ENCODE data around the gene MAP1LC3A.
"Not testable (repeated sequence)": the region's sequence is repeated elsewhere in the genome, so short reads cannot be mapped to it uniquely, and the experiment has no call there.

MAP1LC3A gene

DNA sequence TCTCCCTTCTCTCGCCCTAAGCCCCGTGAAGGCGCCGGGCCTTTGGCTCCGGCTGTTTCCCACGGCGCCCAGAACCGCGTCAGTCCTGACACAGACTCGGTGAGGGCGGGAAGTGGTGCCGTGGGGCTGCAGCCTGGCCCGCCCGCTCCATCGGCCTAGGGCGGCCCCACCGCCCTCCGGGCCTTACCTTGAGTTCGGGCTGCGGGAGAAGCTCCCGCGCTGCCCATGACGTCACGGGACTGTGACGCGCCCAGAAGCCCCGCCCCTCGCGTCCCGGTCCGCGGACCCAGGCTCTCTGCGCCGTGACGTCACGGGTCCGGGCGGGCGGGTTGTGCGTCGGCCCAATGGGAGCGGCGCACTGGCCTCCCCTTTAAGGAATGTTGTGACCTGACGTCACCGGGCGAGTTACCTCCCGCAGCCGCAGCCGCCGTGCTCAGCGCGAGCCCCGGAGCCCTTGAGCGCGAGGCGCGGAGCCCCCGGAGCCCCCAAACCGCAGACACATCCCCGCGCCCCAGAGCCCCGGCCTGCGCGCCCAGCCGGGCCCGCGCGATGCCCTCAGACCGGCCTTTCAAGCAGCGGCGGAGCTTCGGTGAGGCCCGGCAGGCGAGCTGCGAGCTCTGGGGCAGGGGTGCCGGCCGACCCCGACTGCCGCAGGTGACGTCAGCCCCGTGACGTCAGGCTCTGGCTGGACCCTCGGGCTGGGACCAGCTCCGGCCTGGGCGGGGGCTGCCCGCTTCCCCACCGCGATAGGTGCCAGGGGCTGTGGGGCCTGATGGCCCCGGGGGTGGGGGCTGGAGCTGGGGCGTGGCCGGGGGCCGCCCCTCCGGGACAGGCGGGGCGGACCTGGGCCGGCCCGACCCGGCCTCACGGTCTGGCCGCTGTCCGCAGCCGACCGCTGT lies at the start of gene MAP1LC3A:
Gene MAP1LC3A, plus strand, starts transcription at position 399 of the 899 bp plus-strand sequence. Its CDS starts 151 bp downstream, at position 550.
- DNase-seq (ENCODE audit: low spot score), result peak; percentile 99

DNA sequence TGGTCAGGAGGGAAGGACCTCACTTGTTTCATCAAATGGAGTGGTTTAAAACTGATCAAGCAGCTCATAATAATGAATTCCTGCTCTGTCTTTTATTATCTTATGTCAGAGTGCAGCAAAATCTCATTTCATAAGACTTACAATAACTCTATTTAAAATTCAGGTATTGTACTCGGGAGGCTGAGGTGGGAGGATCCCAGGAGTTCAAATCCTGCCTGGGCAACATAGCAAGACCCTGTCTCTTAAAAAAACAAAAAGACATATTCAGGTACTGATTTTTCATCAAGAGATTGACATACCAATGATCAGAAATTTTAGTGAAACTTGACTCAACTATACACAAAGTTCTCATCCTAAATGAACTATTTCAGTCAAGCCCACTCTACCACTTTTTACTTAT lies 47.9 kb upstream of the MAP1LC3A start:
- DNase-seq (ENCODE audit: low spot score), result no peak

GRCh38 chr20:34511891-34512265 lies 46.6 kb upstream of the MAP1LC3A start:
- no peak for DNase-seq (ENCODE audit: low spot score)

GRCh38 chr20:34512266-34512954 lies 46.1 kb upstream of the MAP1LC3A start:
- no peak for DNase-seq (ENCODE audit: low spot score)

DNA sequence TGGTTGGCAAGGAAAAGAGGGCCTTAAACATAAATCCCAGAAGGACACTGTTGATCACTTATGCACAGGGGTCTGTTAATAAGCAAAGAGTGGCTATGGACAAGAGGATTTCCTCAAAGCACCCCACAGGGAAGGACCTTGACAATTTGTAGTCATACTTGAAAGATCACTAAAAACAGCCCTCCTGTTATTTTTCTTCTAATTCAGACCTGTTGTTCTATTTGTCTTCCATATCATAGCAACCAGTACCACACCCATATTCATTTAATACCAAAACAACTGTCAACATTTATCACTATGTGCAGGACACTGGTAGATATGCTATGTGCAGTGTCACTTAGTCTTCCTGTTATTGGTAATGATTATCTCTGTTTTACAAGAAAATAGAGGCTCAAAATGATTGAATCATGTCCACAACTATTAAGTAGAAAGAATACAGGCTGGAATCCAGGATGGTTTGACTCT lies 45.5 kb upstream of the MAP1LC3A start:
- no peak for DNase-seq (ENCODE audit: low spot score)

DNA sequence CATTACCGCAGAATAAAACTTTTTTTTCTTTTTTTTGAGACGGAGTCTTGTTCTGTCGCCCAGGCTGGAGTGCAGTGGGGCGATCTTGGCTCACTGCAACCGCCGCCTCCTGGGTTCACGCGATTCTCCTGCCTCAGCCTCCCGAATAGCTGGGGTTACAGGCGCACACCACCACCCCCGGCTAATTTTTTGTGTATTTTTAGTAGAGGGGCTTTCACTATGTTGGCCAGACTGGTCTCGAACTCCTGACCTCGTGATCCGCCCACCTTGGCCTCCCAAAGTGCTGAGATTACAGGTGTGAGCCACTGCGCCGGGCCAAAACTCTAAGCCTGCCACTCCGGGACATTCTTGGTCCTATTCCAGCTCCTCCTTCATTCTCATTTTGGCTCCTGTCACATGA lies 44.5 kb upstream of the MAP1LC3A start:
- DNase-seq (ENCODE audit: low spot score), result not testable (repeated sequence)

GRCh38 chr20:34514897-34515483 lies 43.5 kb upstream of the MAP1LC3A start:
- DNase-seq (ENCODE audit: low spot score), result no peak

DNA sequence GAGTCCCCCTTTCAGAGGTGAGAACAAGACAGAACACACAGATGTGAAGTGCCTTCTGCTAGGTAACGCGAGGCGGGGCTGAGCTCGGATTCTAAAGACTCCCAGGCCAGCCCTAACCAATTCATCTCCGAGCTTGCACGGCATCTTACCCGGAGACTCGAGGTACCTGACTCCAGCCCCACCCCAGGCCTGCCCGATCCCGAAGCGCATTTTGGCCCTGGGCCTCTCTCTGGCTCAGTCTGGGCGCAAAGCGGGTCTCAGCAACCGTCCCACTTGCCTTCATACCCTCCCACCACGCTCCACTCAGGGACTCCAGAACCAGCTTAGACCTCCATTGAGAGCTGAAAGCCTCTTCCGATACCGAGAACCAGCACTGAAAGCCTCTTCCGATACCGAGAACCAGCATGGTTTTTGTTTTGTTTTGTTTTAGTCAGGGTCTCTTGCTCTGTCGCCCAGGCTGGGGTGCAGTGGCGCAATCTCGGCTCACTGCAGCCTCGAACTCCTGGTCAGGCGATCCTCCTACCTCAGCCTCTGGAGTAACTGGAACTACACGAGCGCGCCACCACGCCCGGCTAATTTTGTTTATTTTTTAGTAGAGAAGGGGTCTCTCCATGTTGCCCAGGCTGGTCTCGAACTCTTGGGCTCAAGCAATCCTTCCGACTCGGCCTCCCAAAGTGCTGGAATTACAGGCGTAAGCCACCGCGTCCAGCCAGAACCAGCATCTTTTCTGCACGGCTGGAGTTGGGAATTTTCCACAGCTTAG lies 42.9 kb upstream of the MAP1LC3A start:
- peak; percentile 33 for DNase-seq (ENCODE audit: low spot score)

GRCh38 chr20:34516247-34517113 lies 42.0 kb upstream of the MAP1LC3A start, which contains the start of gene DYNLRB1:
TSS of gene DYNLRB1 (plus strand) at chr20:34516422. CDS start at chr20:34516459, 37 bp downstream.
- peak; percentile 96 for DNase-seq (ENCODE audit: low spot score)

GRCh38 chr20:34517114-34517505 lies 41.4 kb upstream of the MAP1LC3A start:
- DNase-seq (ENCODE audit: low spot score), result no peak

DNA sequence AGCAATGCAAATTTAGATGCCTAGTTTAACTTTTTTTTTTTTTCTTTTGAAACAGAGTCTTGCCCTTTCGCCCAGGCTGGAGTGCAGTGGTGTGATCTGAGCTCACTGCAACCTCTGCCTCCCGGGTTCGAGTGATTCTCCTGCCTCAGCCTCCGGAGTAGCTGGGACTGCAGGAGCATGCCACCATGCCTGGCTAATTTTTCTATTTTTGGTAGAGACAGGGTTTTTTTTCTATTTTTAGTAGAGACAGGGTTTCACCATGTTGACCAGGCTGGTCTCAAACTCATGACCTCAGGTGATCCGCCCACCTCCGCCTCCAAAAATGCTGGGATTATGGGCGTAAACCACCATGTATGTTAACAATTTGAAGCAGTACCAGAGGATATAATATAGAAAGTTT lies 39.7 kb upstream of the MAP1LC3A start:
- not testable (repeated sequence) for DNase-seq (ENCODE audit: low spot score)

GRCh38 chr20:34519841-34520240 lies 38.7 kb upstream of the MAP1LC3A start:
- not testable (repeated sequence) for DNase-seq (ENCODE audit: low spot score)

- peak; percentile 47 for DNase-seq (ENCODE audit: low spot score)
These were observed 35.3 kb upstream of the MAP1LC3A start for GRCh38 chr20:34522969-34523871.

DNA sequence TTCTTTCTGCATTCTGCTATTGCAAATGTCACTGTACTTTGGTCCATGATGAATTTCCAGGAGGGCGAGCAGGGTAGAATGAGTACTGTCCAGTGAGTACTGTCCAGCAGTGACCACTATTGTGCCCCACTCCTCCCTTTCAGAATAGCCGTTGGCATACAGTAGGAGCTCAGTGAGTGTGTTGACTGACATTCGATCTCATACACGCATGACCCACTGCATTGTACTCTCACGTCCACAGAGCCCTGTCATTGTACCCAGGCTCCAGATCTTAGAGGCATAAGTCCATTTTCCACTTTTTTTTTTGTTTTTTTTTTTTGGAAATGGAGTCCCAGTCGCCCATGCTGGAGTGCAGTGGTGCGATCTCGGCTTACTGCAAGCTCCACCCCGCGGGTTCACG lies 34.1 kb upstream of the MAP1LC3A start:
- DNase-seq (ENCODE audit: low spot score), result no peak

DNA sequence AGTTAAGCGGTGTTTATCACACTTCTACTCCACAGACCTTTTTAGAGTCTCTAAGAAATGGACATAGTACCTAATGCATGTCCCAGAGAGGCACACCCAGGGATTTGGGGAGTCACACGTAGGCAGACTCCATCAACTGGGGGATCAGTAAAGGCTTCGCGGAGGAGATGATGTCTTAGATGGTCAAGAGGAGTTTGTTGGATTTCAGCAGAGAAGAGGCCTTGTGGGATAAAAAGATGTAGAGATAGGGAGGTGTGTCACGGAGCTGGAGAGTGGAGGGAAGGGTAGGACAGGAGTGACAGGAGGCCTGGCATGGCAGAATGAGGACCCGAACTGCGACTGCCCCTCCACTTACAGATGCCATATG lies 33.2 kb upstream of the MAP1LC3A start:
- no peak for DNase-seq (ENCODE audit: low spot score)

DNA sequence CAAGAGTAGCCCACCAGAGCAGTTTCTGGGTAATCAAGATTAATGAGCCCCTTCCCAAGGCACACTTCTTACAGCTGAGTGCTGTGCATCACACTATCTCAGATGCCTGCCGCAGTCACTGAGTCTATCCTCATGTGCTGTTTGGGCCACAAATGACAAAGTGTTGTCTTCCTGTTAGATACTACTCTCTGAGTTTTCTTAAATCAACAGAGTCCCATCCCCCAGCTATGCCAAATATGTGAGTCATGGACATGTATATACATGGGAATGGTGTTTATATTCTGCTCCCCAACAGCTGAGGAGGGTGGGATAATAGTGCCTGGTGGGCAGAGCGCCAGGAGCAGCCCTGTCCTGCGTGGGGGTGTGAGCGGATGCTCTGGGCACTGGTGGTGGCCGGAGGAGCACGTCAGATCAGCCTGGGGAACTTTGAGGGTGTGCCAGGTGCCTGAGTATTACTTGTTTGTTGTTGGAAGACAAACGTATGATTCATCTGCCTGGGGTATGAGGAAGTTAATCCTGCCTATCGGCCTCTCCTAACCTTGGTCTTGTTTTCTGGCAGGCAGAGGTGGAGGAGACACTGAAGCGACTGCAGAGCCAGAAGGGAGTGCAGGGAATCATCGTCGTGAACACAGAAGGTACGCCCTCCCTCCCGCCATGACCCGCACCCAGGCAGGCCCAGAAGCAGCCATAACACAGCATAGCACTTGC lies 32.7 kb upstream of the MAP1LC3A start:
- peak; percentile 93 for DNase-seq (ENCODE audit: low spot score)

GRCh38 chr20:34526466-34526865 lies 32.1 kb upstream of the MAP1LC3A start:
- DNase-seq (ENCODE audit: low spot score), result no peak

GRCh38 chr20:34527016-34527415 lies 31.5 kb upstream of the MAP1LC3A start:
- DNase-seq (ENCODE audit: low spot score), result no peak

DNA sequence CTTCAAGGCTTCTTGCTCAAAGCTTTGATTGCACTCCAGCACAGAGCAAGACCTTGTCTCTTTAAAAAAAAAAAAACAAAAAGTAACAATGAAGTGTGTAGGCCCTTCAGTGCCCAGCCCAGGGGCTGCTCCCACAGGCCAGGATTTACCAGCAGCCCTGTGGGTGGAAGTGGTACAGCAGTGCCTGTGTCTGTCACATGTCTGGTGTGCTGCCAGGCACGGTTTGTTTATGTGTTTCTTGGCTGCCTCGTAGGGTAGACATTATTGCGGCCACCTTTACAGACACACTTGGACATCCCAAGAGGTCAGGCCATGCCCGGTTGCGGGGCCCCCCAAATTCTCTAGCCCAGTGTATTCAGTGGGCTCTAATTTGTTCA lies 29.6 kb upstream of the MAP1LC3A start:
- no peak for DNase-seq (ENCODE audit: low spot score)
